T-cell (primary cell): ENCODE measurements around the gene LOX. TPM values are rescaled to one million over a fixed set of nuclear protein-coding genes. Genes with fewer than 3 reads are reported as not detected.

Source experiments
- ATAC-seq, 4 experiments: fragments of 200-7000 bp in 3 of 4; fragments of 150-1000 bp in 1 of 4; cut with Tn5 transposase; replicated peaks in 1 of 4; 1 replicate in 3 of 4; 2 replicates in 1 of 4; pipeline ENCODE4 v1.10.0; 2021; ENCODE audit warnings: moderate library complexity in 3 of 4, mild to moderate bottlenecking in 2 of 4, moderate number of reproducible peaks in 1 of 4
- CTCF ChIA-PET, 2 donors: fragments of 300-600 bp; sonication (Branson Sonifier 250); formaldehyde crosslinking; loops; one replicate each; lab custom pipeline; 2022; ENCODE audit warnings: antibody characterized with exemption in 2 of 2; lab: Charles Lee
- POLR2A ChIA-PET, 2 donors: fragments of 300-600 bp; sonication (Branson Sonifier 250); formaldehyde crosslinking; loops; one replicate each; lab custom pipeline; 2022; ENCODE audit warnings: antibody characterized with exemption in 2 of 2; lab: Charles Lee
- DNase-seq, 35 experiments: peaks; one replicate each; pipeline versions ENCODE4 v3.0.0 to v3.0.0-alpha.2; 2013 to 2023
- H3K27ac ChIP-seq: one replicate; pipeline ENCODE4 v1.5.1; 2013; ENCODE audit warnings: low read length
- H3K27me3 ChIP-seq, 2 experiments: replicated peaks in 1 of 2; 1 replicate in 1 of 2; 2 replicates in 1 of 2; pipeline versions ENCODE4 v1.6.1 to v1.7.0; 2013; ENCODE audit warnings: low read length in 1 of 2, mixed read lengths in 1 of 2; ENCODE audit not compliant: control insufficient read depth in 2 of 2, insufficient read depth in 2 of 2; ENCODE audit errors: extremely low read depth in 1 of 2
- H3K36me3 ChIP-seq, 2 donors: 1 replicate in 1 of 2; 2 replicates in 1 of 2; pipeline versions ENCODE4 v1.6.1 to v1.7.0; 2013; ENCODE audit warnings: low read length in 1 of 2; ENCODE audit not compliant: control insufficient read depth in 2 of 2, insufficient read depth in 1 of 2; ENCODE audit errors: extremely low read depth in 1 of 2
- H3K4me1 ChIP-seq, 2 experiments: 1 replicate in 1 of 2; 2 replicates in 1 of 2; pipeline versions ENCODE4 v1.6.1 to v1.7.0; 2013; ENCODE audit warnings: low read length in 2 of 2, mixed read lengths in 1 of 2; ENCODE audit not compliant: insufficient read depth in 2 of 2, control insufficient read depth in 1 of 2; ENCODE audit errors: extremely low read depth in 1 of 2
- H3K4me3 ChIP-seq, 2 donors: 1 replicate in 1 of 2; 2 replicates in 1 of 2; pipeline versions ENCODE4 v1.5.1 to v1.7.0; 2013; ENCODE audit warnings: mild to moderate bottlenecking in 2 of 2, low read length in 1 of 2, moderate library complexity in 1 of 2; ENCODE audit not compliant: control insufficient read depth in 1 of 2; ENCODE audit errors: extremely low read depth in 1 of 2
- H3K9me3 ChIP-seq: 2 replicates; pipeline ENCODE4 v1.7.0; 2013
- H3K27ac Mint-ChIP-seq, 2 donors: one replicate each; pipeline ENCODE4 v1.8.0; 2020 to 2021; ENCODE audit warnings: mild to moderate bottlenecking in 2 of 2, mixed read lengths in 2 of 2
- H3K27me3 Mint-ChIP-seq, 2 donors: one replicate each; pipeline ENCODE4 v1.8.0; 2021 to 2022; ENCODE audit warnings: mixed read lengths in 2 of 2
- H3K36me3 Mint-ChIP-seq: one replicate; pipeline ENCODE4 v1.8.0; 2021; ENCODE audit warnings: mixed read lengths
- H3K4me1 Mint-ChIP-seq, 3 donors: one replicate each; pipeline ENCODE4 v1.8.0; 2020 to 2022; ENCODE audit warnings: mixed read lengths in 3 of 3, mild to moderate bottlenecking in 1 of 3
- H3K4me3 Mint-ChIP-seq, 3 donors: one replicate each; pipeline ENCODE4 v1.8.0; 2020 to 2022; ENCODE audit warnings: mild to moderate bottlenecking in 3 of 3, mixed read lengths in 3 of 3, moderate library complexity in 3 of 3
- H3K9me3 Mint-ChIP-seq, 3 donors: one replicate each; pipeline ENCODE4 v1.8.0; 2020 to 2022; ENCODE audit warnings: mixed read lengths in 3 of 3
- WGBS: methylation state at CpG from one replicate; pipeline ENCODE4 v1.1.5; 2013; ENCODE audit warnings: missing lambda C conversion rate; ENCODE audit not compliant: insufficient coverage; 5-methylcytosine and 5-hydroxymethylcytosine counted together
- total RNA-seq, 35 experiments: library from RNA in 6 of 35; stranded (reverse) in 6 of 35; fragments of 120-200 nt in 1 of 35; gene quantifications; one replicate each; pipeline versions ENCODE4 v1.2.1 to v1.2.4 and lab custom pipeline; 2013 to 2026

LOX gene
- total RNA-seq, 5 donors from 2014 or later (not counting 1 experiment from before 2014, with no cell fraction given): 0.20 to 0.88 (median 0.51) TPM; not detected in 2

- peaks cover 9 to 18% of the 10 kb centered on the region in 2 experiments for H3K4me1 ChIP-seq
- ChIA-PET CTCF (no interaction called here), POLR2A (no interaction called here)
- H3K27me3 ChIP-seq: peaks cover 2 to 27% of the 10 kb centered on the region in 2 experiments
- no peak overlapping the region for H3K27ac Mint-ChIP-seq
- no peak overlapping the region for H3K27ac ChIP-seq
- H3K36me3 ChIP-seq: no peaks in the 10 kb centered on the region
- peaks cover 51 to 57% of the 10 kb centered on the region in 2 donors for H3K27me3 Mint-ChIP-seq
- no peaks in the 10 kb centered on the region for H3K9me3 Mint-ChIP-seq
- H3K4me3 ChIP-seq: peak overlapping the region in 1 of 2 donors; percentile 83
- no peaks in the 10 kb centered on the region for H3K36me3 Mint-ChIP-seq
- WGBS: 2% methylated on average over 36 of the region's 43 CpGs
- peak in 6 of 35 experiments; percentile 2 to 19 (median 6) for DNase-seq
- peaks cover 15 to 21% (median 17%) of the 10 kb centered on the region in 3 donors for H3K4me1 Mint-ChIP-seq
- peak in 3 of 4 experiments; percentile 27 to 45 (median 32) for ATAC-seq
- peak overlapping the region; percentile 50 to 87 (median 53) for H3K4me3 Mint-ChIP-seq
- no peaks in the 10 kb centered on the region for H3K9me3 ChIP-seq
Measured at GRCh38 chr5:122076669-122077365, 1.2 kb downstream of the LOX start.

DNA sequence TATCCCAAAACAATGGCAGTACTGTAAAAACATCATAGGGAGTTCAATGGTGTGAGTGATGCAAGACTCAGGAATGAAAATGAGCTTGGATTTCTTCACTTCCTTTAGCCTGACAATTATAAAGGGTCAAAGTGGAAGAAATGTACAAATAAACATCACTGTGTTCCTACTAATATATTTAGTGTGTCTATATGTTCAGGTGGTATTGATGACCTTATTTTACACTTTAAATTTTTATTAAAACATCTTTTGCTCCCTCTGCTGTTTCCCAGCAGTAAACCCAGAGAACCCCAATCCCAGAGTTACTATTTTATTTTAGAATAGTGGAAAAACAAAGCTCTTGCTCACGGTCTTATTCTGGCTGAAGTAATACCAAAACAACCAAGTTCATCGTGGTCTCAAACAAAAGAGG is 2.0 kb downstream of the LOX start:
- H3K4me1 ChIP-seq: peaks cover 9 to 18% of the 10 kb centered on the region in 2 experiments
- H3K27ac ChIP-seq: no peak overlapping the region
- H3K4me1 Mint-ChIP-seq: peaks cover 15 to 21% (median 17%) of the 10 kb centered on the region in 3 donors
- peaks cover 2 to 27% of the 10 kb centered on the region in 2 experiments for H3K27me3 ChIP-seq
- H3K27me3 Mint-ChIP-seq: peaks cover 48 to 53% of the 10 kb centered on the region in 2 donors
- no peak overlapping the region for H3K4me3 ChIP-seq
- H3K36me3 Mint-ChIP-seq: no peaks in the 10 kb centered on the region
- CTCF ChIA-PET: no interaction called here
- WGBS: no CpG with 5 or more reads among the region's 2 CpGs
- no peaks in the 10 kb centered on the region for H3K9me3 ChIP-seq
- POLR2A ChIA-PET: no interaction called here
- no peak overlapping the region for H3K27ac Mint-ChIP-seq
- H3K4me3 Mint-ChIP-seq: no peak overlapping the region
- no peak for DNase-seq
- no peak for ATAC-seq
- no peaks in the 10 kb centered on the region for H3K9me3 Mint-ChIP-seq
- H3K36me3 ChIP-seq: no peaks in the 10 kb centered on the region

GRCh38 chr5:122073864-122074263 is 4.2 kb downstream of the LOX start:
- ATAC-seq (no peak), DNase-seq (no peak)
- CTCF ChIA-PET: no interaction called here
- POLR2A ChIA-PET: no interaction called here
- no peak overlapping the region for H3K27ac Mint-ChIP-seq
- Histone ChIP-seq H3K4me3 (no peak overlapping the region), H3K9me3 (no peaks in the 10 kb centered on the region), H3K4me1 (peaks cover 9 to 18% of the 10 kb centered on the region in 2 experiments), H3K36me3 (no peaks in the 10 kb centered on the region), H3K27me3 (peaks cover 0 to 20% of the 10 kb centered on the region in 2 experiments), H3K27ac (no peak overlapping the region)
- peaks cover 35 to 44% of the 10 kb centered on the region in 2 donors for H3K27me3 Mint-ChIP-seq
- WGBS: 55% methylated on average over 3 of the region's 3 CpGs
- no peaks in the 10 kb centered on the region for H3K36me3 Mint-ChIP-seq
- H3K4me1 Mint-ChIP-seq: peaks cover 15 to 20% (median 17%) of the 10 kb centered on the region in 3 donors
- H3K9me3 Mint-ChIP-seq: no peaks in the 10 kb centered on the region
- H3K4me3 Mint-ChIP-seq: no peak overlapping the region

DNA sequence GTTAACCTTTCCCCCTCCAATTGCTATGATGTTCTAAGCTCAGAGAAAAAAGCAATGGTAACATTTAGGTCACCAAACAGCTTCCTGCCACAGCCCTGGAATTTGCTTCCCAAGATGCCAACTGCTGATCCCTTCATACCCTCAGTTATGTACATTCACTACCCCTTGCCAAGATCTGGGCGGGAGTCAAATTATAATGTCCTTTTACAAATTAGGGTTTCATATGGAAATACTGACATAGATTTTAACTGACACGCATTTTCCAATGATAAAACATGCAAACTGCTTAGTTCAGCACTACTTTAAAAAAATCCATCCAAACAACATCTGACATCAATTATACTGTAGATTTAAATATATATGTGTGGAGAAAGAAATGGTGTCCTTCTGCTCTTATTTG is 5.0 kb downstream of the LOX start:
- H3K4me1 ChIP-seq: peaks cover 8 to 15% of the 10 kb centered on the region in 2 experiments
- POLR2A ChIA-PET: no interaction called here
- DNase-seq: no peak
- no peak overlapping the region for H3K4me3 ChIP-seq
- no peaks in the 10 kb centered on the region for H3K36me3 ChIP-seq
- Mint-ChIP-seq H3K36me3 (no peaks in the 10 kb centered on the region), H3K27me3 (peaks cover 28 to 35% of the 10 kb centered on the region in 2 donors), H3K9me3 (no peaks in the 10 kb centered on the region), H3K4me3 (no peak overlapping the region), H3K4me1 (peaks cover 10 to 13% (median 12%) of the 10 kb centered on the region in 3 donors), H3K27ac (no peak overlapping the region)
- WGBS: no CpG with 5 or more reads among the region's 2 CpGs
- CTCF ChIA-PET: no interaction called here
- no peak for ATAC-seq
- peaks cover 0 to 16% of the 10 kb centered on the region in 2 experiments for H3K27me3 ChIP-seq
- no peak overlapping the region for H3K27ac ChIP-seq
- no peaks in the 10 kb centered on the region for H3K9me3 ChIP-seq

DNA sequence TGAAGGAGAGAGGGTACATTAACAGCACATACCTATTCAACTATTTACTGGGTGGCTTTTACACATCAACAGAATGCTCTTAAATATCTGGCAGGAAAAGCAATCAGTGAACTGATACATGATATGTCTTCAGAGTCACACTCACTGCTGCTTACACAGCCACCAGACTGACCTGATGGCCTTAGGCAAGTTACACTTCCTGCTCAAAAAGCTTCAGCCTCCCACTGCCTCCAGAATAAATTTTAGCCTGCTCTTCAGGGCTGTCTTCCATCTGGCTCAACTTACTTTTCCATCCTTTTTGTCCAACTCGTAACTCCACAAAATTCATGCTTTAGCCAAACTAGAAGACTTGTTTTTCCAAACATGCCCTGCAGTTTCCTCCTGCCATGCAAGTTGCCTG is 10.7 kb downstream of the LOX start:
- Histone ChIP-seq H3K27me3 (no peaks in the 10 kb centered on the region), H3K9me3 (no peaks in the 10 kb centered on the region), H3K4me1 (no peaks in the 10 kb centered on the region), H3K4me3 (no peak overlapping the region), H3K36me3 (no peaks in the 10 kb centered on the region), H3K27ac (no peak overlapping the region)
- ChIA-PET POLR2A (no interaction called here), CTCF (no interaction called here)
- no peaks in the 10 kb centered on the region for H3K9me3 Mint-ChIP-seq
- H3K4me3 Mint-ChIP-seq: no peak overlapping the region
- ATAC-seq (no peak), DNase-seq (no peak)
- WGBS: 100% methylated on average over 1 of the region's 1 CpG
- peaks cover 4% of the 10 kb centered on the region for H3K36me3 Mint-ChIP-seq
- no peak overlapping the region for H3K27ac Mint-ChIP-seq
- no peaks in the 10 kb centered on the region for H3K4me1 Mint-ChIP-seq
- peaks cover 0 to 4% of the 10 kb centered on the region in 2 donors for H3K27me3 Mint-ChIP-seq

- Mint-ChIP-seq H3K36me3 (peaks cover 4% of the 10 kb centered on the region), H3K9me3 (no peaks in the 10 kb centered on the region), H3K4me3 (no peak overlapping the region), H3K27me3 (no peaks in the 10 kb centered on the region), H3K27ac (no peak overlapping the region), H3K4me1 (no peaks in the 10 kb centered on the region)
- CTCF ChIA-PET: no interaction called here
- Histone ChIP-seq H3K27ac (no peak overlapping the region), H3K9me3 (no peaks in the 10 kb centered on the region), H3K36me3 (no peaks in the 10 kb centered on the region), H3K27me3 (no peaks in the 10 kb centered on the region), H3K4me3 (no peak overlapping the region), H3K4me1 (no peaks in the 10 kb centered on the region)
- POLR2A ChIA-PET: interaction anchor here in 1 of 2 donors (0.6 kb wide), 1 partner anchor 24 kb away, joined by 3 read pairs; no protein-coding TSS in a partner anchor
- no CpG with 5 or more reads among the region's 3 CpGs for WGBS
- no peak for DNase-seq
- ATAC-seq: no peak
Measured at GRCh38 chr5:122064992-122065391, 13.1 kb downstream of the LOX start.
